SK-N-SH (cell line): ENCODE measurements around the gene ARG2. TPM values are rescaled to one million over a fixed set of nuclear protein-coding genes. Genes with fewer than 3 reads are reported as not detected.

Source experiments
- CTCF ChIA-PET: fragments of 300-600, 350-600 bp; formaldehyde crosslinking; extraction: SDS; loops from one replicate; lab custom pipeline; 2021; lab: Yijun Ruan, JAX
- POLR2A ChIA-PET: fragments of 350-600 bp; sonication (Branson Sonifier 250); formaldehyde crosslinking; extraction: SDS; loops from one replicate; lab custom pipeline; 2020; ENCODE audit warnings: antibody characterized with exemption, inconsistent platforms; lab: Yijun Ruan, JAX
- DNase-seq: peaks from one replicate; pipeline ENCODE4 v3.0.0; 2012
- H2AFZ ChIP-seq: fragments of 200-600 bp; sonication (generic); 2 replicates; pipeline ENCODE4 v1.8.1; 2016; ENCODE audit warnings: antibody characterized with exemption, mild to moderate bottlenecking, low read depth
- H3F3A ChIP-seq: fragments of 200-600 bp; sonication (generic); replicated peaks from 2 replicates; pipeline ENCODE3; 2016; ENCODE audit warnings: antibody characterized with exemption, mild to moderate bottlenecking; ENCODE audit not compliant: insufficient read depth
- H3K27ac ChIP-seq, 2 experiments: fragments of 200-500 bp in 1 of 2; fragments of 200-600 bp in 1 of 2; sonication (Bioruptor generic) in 1 of 2; sonication (generic), shearing (Covaris generic) in 1 of 2; 2 replicates each; pipeline versions ENCODE4 v1.5.1 to v1.6.1; 2014 to 2016; ENCODE audit warnings: low read depth in 2 of 2, inconsistent platforms in 1 of 2, low read length in 1 of 2, mild to moderate bottlenecking in 1 of 2, mixed read lengths in 1 of 2
- H3K27me3 ChIP-seq: fragments of 200-600 bp; sonication (generic), shearing (Covaris generic); 2 replicates; pipeline ENCODE4 v1.6.1; 2016; ENCODE audit warnings: mixed run types; ENCODE audit not compliant: insufficient read depth
- H3K36me3 ChIP-seq, 2 experiments: fragments of 200-500 bp in 1 of 2; fragments of 200-600 bp in 1 of 2; sonication (Bioruptor generic) in 1 of 2; sonication (generic) in 1 of 2; replicated peaks in 1 of 2; 2 replicates each; pipeline versions ENCODE3 to v1.5.1; 2014 to 2016; ENCODE audit warnings: low read length in 1 of 2, mild to moderate bottlenecking in 1 of 2; ENCODE audit not compliant: insufficient read depth in 2 of 2, control insufficient read depth in 1 of 2
- H3K4me1 ChIP-seq, 2 experiments: fragments of 200-500 bp in 1 of 2; fragments of 200-600 bp in 1 of 2; sonication (Bioruptor generic) in 1 of 2; sonication (generic), shearing (Covaris generic) in 1 of 2; 2 replicates each; pipeline versions ENCODE4 v1.5.1 to v1.6.1; 2014 to 2016; ENCODE audit warnings: low read depth in 1 of 2, low read length in 1 of 2, mixed run types in 1 of 2; ENCODE audit not compliant: insufficient read depth in 2 of 2, control insufficient read depth in 1 of 2
- H3K4me2 ChIP-seq: fragments of 200-600 bp; sonication (generic), shearing (Covaris generic); 2 replicates; pipeline ENCODE4 v1.6.1; 2017; ENCODE audit warnings: mixed run types
- H3K4me3 ChIP-seq, 2 experiments: fragments of 200-500 bp in 1 of 2; fragments of 200-600 bp in 1 of 2; sonication (Bioruptor generic) in 1 of 2; sonication (generic), shearing (Covaris generic) in 1 of 2; 2 replicates each; pipeline versions ENCODE4 v1.5.1 to v1.8.1; 2014 to 2016; ENCODE audit warnings: low read depth in 2 of 2, inconsistent platforms in 1 of 2, low read length in 1 of 2, mild to moderate bottlenecking in 1 of 2, mixed read lengths in 1 of 2, moderate library complexity in 1 of 2
- H3K79me2 ChIP-seq: fragments of 200-600 bp; sonication (generic); 2 replicates; pipeline ENCODE4 v1.8.1; 2017; ENCODE audit warnings: mild to moderate bottlenecking; ENCODE audit not compliant: insufficient read depth
- H3K9ac ChIP-seq: fragments of 200-600 bp; sonication (generic); 2 replicates; pipeline ENCODE4 v1.6.1; 2017; ENCODE audit warnings: mixed run types
- H3K9me2 ChIP-seq: fragments of 200-600 bp; sonication (generic); 2 replicates; pipeline ENCODE4 v1.6.1; 2017; ENCODE audit warnings: mixed run types
- H3K9me3 ChIP-seq: fragments of 200-600 bp; sonication (generic); 2 replicates; pipeline ENCODE4 v1.6.1; 2017; ENCODE audit warnings: mixed run types, mild to moderate bottlenecking, moderate library complexity
- H4K20me1 ChIP-seq: fragments of 200-600 bp; sonication (generic); 2 replicates; pipeline ENCODE4 v1.6.1; 2017; ENCODE audit warnings: mild to moderate bottlenecking, mixed run types; ENCODE audit not compliant: insufficient read depth
- CHD2 ChIP-seq: fragments of 150-350 bp; IDR thresholded peaks from 2 replicates; pipeline ENCODE4 v1.6.1; 2018; ENCODE audit warnings: low read length; ENCODE audit not compliant: partially characterized antibody
- ELF1 ChIP-seq: IDR thresholded peaks from 2 replicates; pipeline ENCODE4 v1.4.0; 2012
- EP300 ChIP-seq, 2 experiments: IDR thresholded peaks; 2 replicates each; pipeline versions ENCODE4 v1.4.0 to v1.6.1; 2012; ENCODE audit warnings: borderline replicate concordance in 1 of 2, low read depth in 1 of 2, low read length in 1 of 2
- FOXJ3 ChIP-seq: sonication (generic); formaldehyde crosslinking; IDR thresholded peaks from 2 replicates; pipeline ENCODE4 v1.5.1; 2020; ENCODE audit warnings: mild to moderate bottlenecking, missing genetic modification reagents
- GABPA ChIP-seq: IDR thresholded peaks from 2 replicates; pipeline ENCODE4 v1.4.0; 2012; ENCODE audit warnings: low read depth, mild to moderate bottlenecking
- GATA2 ChIP-seq: sonication (generic); formaldehyde crosslinking; IDR thresholded peaks from 2 replicates; pipeline ENCODE4 v1.5.0; 2020; ENCODE audit warnings: mild to moderate bottlenecking, missing genetic modification reagents
- MXI1 ChIP-seq: IDR thresholded peaks from 2 replicates; pipeline ENCODE4 v1.6.1; 2012; ENCODE audit warnings: mild to moderate bottlenecking, low read depth, low read length, improper control_type of control experiment
- NFIC ChIP-seq: IDR thresholded peaks from 2 replicates; pipeline ENCODE4 v1.4.0; 2012; ENCODE audit warnings: borderline replicate concordance
- PBX3 ChIP-seq: IDR thresholded peaks from 2 replicates; pipeline ENCODE4; 2012
- POLR2AphosphoS5 ChIP-seq: IDR thresholded peaks from 2 replicates; pipeline ENCODE4 v1.6.1; 2012; ENCODE audit warnings: low read depth, low read length
- RAD21 ChIP-seq: IDR thresholded peaks from 2 replicates; pipeline ENCODE4 v1.6.1; 2012; ENCODE audit warnings: mild to moderate bottlenecking, low read length
- RXRA ChIP-seq: IDR thresholded peaks from 2 replicates; pipeline ENCODE4 v1.4.0; 2012; ENCODE audit warnings: low read depth, mild to moderate bottlenecking, borderline replicate concordance
- SMC3 ChIP-seq: IDR thresholded peaks from 2 replicates; pipeline ENCODE4 v1.6.1; 2012; ENCODE audit warnings: low read depth, low read length, improper control_type of control experiment
- TCF12 ChIP-seq: IDR thresholded peaks from 2 replicates; pipeline ENCODE4 v1.4.0; 2012
- YY1 ChIP-seq: IDR thresholded peaks from 2 replicates; pipeline ENCODE4 v1.4.0; 2012; ENCODE audit warnings: low read depth, mild to moderate bottlenecking
- WGBS: methylation state at CpG from one replicate; pipeline ENCODE4 v1.1.6; 2017; ENCODE audit warnings: low lambda C conversion rate; 5-methylcytosine and 5-hydroxymethylcytosine counted together
- polyA plus RNA-seq, 3 experiments: library from polyadenylated mRNA; depleted of rRNA; stranded (reverse); fragments of >200 nt; gene quantifications; 2 replicates each; pipeline ENCODE4 v1.2.3, GENCODE V29; 2012
- TF ChIP-seq, protein P1 (sequence below): IDR thresholded peaks from 2 replicates; pipeline ENCODE4 v1.4.0; 2012; ENCODE audit warnings: low read depth
- TF ChIP-seq, protein P2 (sequence below): fragments of 200-600 bp; sonication (generic); IDR thresholded peaks from 2 replicates; pipeline ENCODE4 v1.6.1; 2017; ENCODE audit warnings: antibody characterized with exemption, mild to moderate bottlenecking, moderate library complexity
- TF ChIP-seq, protein P3 (sequence below): IDR thresholded peaks from 2 replicates; pipeline ENCODE4 v1.6.1; 2012; ENCODE audit warnings: mild to moderate bottlenecking, low read depth, low read length, moderate library complexity
- TF ChIP-seq, protein P4 (sequence below): IDR thresholded peaks from 2 replicates; pipeline ENCODE4 v1.4.0; 2012; ENCODE audit warnings: low read depth, borderline replicate concordance

ARG2 gene
- polyA plus RNA-seq, 1 of the 3 experiments (the other 2 are of a cell fraction), result 2.6 TPM

DNA sequence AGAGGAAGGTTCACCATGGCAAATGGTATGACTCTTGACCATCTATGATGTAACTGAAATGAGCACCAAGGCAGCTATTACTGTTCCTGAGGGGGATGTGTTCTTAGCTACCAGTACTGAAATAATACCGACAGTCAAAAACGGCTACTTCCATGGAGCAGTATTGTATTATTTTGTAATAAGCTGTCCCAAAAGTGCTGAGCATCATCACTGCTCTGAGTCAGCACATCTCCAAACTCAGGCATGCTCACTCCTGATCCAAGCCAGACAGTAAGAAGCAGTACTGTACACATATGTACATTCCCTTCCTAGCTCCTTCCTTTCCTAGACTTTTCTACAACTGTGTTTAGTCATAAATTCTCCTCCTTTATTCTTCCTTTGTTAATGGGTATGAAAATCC lies 46.1 kb downstream of the ARG2 start:
- Histone ChIP-seq H3K9ac (no peak overlapping the region), H3K9me2 (no peaks in the 10 kb centered on the region), H3K4me1 (0 out of 4 replicates have a peak, but pooled peaks cover 0 to 3% of the 10 kb centered on the region in 2 experiments), H3K27me3 (no peaks in the 10 kb centered on the region), H3K4me2 (no peak overlapping the region), H3F3A (peaks cover 4% of the 10 kb centered on the region), H2AFZ (no peak overlapping the region), H3K79me2 (peaks cover 97% of the 10 kb centered on the region), H4K20me1 (peaks cover 82% of the 10 kb centered on the region), H3K9me3 (no peaks in the 10 kb centered on the region), H3K36me3 (peaks cover 2 to 3% of the 10 kb centered on the region in 2 experiments), H3K27ac (no peak overlapping the region), H3K4me3 (no peak overlapping the region)
- TF ChIP-seq NFIC (no peak), FOXJ3 (CRISPR knock-in tag) (no peak), MXI1 (no peak), POLR2AphosphoS5 (no peak), TCF12 (no peak)
- TF ChIP-seq, protein P1, sequence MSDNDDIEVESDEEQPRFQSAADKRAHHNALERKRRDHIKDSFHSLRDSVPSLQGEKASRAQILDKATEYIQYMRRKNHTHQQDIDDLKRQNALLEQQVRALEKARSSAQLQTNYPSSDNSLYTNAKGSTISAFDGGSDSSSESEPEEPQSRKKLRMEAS, result no peak
- POLR2A ChIA-PET, result no interaction called here
- CTCF ChIA-PET, result interaction anchor here (1.2 to 5.6 kb wide), 11 partner anchors 8 to 239 kb away, joined by 3 to 54 read pairs (median 11); partner anchors contain the start of gene ARG2
- 100% methylated on average over 2 of the region's 2 CpGs for WGBS
- DNase-seq, result no peak

DNA sequence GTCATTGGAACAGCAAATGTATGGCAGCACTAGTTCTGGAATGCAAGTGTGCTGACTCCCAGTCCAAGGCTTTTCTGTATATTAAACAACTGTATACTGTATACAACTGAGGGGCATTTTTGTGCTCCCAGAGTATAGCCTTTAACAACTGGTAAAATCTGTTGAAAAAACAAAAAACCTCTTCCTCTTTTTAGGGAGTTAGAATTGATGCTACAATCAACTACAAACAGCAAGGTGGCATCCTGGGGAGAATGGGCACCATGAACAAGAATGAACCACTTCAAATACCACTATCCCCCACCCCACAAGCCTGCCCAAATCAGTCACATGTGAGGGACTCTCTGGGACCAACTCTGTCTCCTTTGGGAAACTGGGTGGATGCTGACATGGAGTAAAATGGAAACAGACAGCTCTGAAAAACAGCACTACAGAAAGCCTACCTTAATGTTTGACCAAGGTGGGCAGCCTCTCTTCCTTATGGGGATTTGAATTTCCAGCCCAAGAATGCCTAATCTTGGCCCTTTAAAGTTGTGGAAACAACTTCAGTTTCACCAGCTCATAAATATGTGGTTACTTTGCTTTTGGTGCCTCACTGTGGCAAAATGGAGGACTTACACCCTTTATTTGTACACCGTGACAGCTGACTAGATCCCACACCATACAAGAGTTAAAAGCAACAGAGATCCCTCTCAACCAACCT lies 47.2 kb downstream of the ARG2 start:
- ChIA-PET CTCF (interaction anchor here (0.6 to 5.6 kb wide), 25 partner anchors 9 to 249 kb away, joined by 3 to 54 read pairs (median 5); partner anchors contain the start of genes ARG2 and PIGH), POLR2A (no interaction called here)
- WGBS, result 33% methylated on average over 1 of the region's 1 CpG
- Histone ChIP-seq H3K4me3 (no peak overlapping the region; a peak in 1 of 4 replicates), H3K27me3 (no peaks in the 10 kb centered on the region), H3K9me3 (no peaks in the 10 kb centered on the region), H3K4me1 (0 out of 4 replicates have a peak, but pooled peaks cover 0 to 3% of the 10 kb centered on the region in 2 experiments), H3K4me2 (no peak overlapping the region), H3K27ac (no peak overlapping the region), H3K9me2 (no peaks in the 10 kb centered on the region), H4K20me1 (peaks cover 90% of the 10 kb centered on the region), H2AFZ (no peak overlapping the region), H3F3A (peaks cover 4% of the 10 kb centered on the region), H3K9ac (no peak overlapping the region), H3K36me3 (peaks cover 0 to 3% of the 10 kb centered on the region in 2 experiments), H3K79me2 (peaks cover 98% of the 10 kb centered on the region)
- DNase-seq, result peak; percentile 59
- no peak for TF ChIP-seq GATA2 (CRISPR knock-in tag)
- TF ChIP-seq PBX3, result no peak
- no peak for TF ChIP-seq ELF1
- no peak for TF ChIP-seq GABPA
- TF ChIP-seq, protein P2, sequence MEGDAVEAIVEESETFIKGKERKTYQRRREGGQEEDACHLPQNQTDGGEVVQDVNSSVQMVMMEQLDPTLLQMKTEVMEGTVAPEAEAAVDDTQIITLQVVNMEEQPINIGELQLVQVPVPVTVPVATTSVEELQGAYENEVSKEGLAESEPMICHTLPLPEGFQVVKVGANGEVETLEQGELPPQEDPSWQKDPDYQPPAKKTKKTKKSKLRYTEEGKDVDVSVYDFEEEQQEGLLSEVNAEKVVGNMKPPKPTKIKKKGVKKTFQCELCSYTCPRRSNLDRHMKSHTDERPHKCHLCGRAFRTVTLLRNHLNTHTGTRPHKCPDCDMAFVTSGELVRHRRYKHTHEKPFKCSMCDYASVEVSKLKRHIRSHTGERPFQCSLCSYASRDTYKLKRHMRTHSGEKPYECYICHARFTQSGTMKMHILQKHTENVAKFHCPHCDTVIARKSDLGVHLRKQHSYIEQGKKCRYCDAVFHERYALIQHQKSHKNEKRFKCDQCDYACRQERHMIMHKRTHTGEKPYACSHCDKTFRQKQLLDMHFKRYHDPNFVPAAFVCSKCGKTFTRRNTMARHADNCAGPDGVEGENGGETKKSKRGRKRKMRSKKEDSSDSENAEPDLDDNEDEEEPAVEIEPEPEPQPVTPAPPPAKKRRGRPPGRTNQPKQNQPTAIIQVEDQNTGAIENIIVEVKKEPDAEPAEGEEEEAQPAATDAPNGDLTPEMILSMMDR, result peak; percentile 78
- TF ChIP-seq RAD21, result peak; percentile 82
- TF ChIP-seq CHD2, result no peak
- TF ChIP-seq RXRA, result no peak
- no peak for TF ChIP-seq FOXJ3 (CRISPR knock-in tag)
- peak; percentile 76 for TF ChIP-seq SMC3
- no peak for TF ChIP-seq TCF12
- no peak for TF ChIP-seq EP300 (IDR thresholded peaks at IDR 0.05; ENCODE audit: borderline replicate concordance in 1 of 2, low read depth in 1 of 2, low read length in 1 of 2)
- no peak for TF ChIP-seq YY1
- TF ChIP-seq NFIC, result no peak
- TF ChIP-seq, protein P3, sequence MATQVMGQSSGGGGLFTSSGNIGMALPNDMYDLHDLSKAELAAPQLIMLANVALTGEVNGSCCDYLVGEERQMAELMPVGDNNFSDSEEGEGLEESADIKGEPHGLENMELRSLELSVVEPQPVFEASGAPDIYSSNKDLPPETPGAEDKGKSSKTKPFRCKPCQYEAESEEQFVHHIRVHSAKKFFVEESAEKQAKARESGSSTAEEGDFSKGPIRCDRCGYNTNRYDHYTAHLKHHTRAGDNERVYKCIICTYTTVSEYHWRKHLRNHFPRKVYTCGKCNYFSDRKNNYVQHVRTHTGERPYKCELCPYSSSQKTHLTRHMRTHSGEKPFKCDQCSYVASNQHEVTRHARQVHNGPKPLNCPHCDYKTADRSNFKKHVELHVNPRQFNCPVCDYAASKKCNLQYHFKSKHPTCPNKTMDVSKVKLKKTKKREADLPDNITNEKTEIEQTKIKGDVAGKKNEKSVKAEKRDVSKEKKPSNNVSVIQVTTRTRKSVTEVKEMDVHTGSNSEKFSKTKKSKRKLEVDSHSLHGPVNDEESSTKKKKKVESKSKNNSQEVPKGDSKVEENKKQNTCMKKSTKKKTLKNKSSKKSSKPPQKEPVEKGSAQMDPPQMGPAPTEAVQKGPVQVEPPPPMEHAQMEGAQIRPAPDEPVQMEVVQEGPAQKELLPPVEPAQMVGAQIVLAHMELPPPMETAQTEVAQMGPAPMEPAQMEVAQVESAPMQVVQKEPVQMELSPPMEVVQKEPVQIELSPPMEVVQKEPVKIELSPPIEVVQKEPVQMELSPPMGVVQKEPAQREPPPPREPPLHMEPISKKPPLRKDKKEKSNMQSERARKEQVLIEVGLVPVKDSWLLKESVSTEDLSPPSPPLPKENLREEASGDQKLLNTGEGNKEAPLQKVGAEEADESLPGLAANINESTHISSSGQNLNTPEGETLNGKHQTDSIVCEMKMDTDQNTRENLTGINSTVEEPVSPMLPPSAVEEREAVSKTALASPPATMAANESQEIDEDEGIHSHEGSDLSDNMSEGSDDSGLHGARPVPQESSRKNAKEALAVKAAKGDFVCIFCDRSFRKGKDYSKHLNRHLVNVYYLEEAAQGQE, result no peak
- no peak for TF ChIP-seq POLR2AphosphoS5
- TF ChIP-seq, protein P4, sequence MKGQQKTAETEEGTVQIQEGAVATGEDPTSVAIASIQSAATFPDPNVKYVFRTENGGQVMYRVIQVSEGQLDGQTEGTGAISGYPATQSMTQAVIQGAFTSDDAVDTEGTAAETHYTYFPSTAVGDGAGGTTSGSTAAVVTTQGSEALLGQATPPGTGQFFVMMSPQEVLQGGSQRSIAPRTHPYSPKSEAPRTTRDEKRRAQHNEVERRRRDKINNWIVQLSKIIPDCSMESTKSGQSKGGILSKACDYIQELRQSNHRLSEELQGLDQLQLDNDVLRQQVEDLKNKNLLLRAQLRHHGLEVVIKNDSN, result no peak
